ENCODE measurements around the gene PDZD4. TPM values are rescaled to one million over a fixed set of nuclear protein-coding genes. Genes with fewer than 3 reads are reported as not detected.

PDZD4 gene
- polyA plus RNA-seq, 1 donor, result 10.5 TPM

GRCh38 chrX:153764786-153765137 lies 65.6 kb downstream of the PDZD4 start:
- Histone ChIP-seq H3K9me3 (ENCODE audit: control insufficient read depth, low read depth, low read length) (no peaks in the 10 kb centered on the region), H3K4me1 (ENCODE audit: control insufficient read depth, insufficient read depth, low read length) (peaks cover 5% of the 10 kb centered on the region), H3K4me3 (ENCODE audit: low read length) (no peak overlapping the region), H3K36me3 (ENCODE audit: control insufficient read depth, insufficient read depth, low read length) (no peaks in the 10 kb centered on the region), H3K27me3 (ENCODE audit: control insufficient read depth, insufficient read depth, low read length) (no peaks in the 10 kb centered on the region), H3K27ac (ENCODE audit: low read length) (no peak overlapping the region)
- WGBS (ENCODE audit: insufficient coverage, low lambda C conversion rate), result no CpG with 5 or more reads among the region's 7 CpGs
- no peak for DNase-seq

GRCh38 chrX:153763989-153764755 lies 66.2 kb downstream of the PDZD4 start, which contains the start of gene PLXNB3:
TSS of gene PLXNB3 (plus strand) at chrX:153764249. CDS start at chrX:153765536, 1,287 bp downstream.
- no peaks in the 10 kb centered on the region for H3K36me3 ChIP-seq (ENCODE audit: control insufficient read depth, insufficient read depth, low read length)
- DNase-seq, result peak; percentile 42 to 53
- no peak within 1 kb of the TSS for H3K27ac ChIP-seq (ENCODE audit: low read length)
- H3K27me3 ChIP-seq (ENCODE audit: control insufficient read depth, insufficient read depth, low read length), result no peaks in the 10 kb centered on the region
- H3K4me3 ChIP-seq (ENCODE audit: low read length), result no peak within 1 kb of the TSS
- H3K4me1 ChIP-seq (ENCODE audit: control insufficient read depth, insufficient read depth, low read length), result peaks cover 5% of the 10 kb centered on the region
- H3K9me3 ChIP-seq (ENCODE audit: control insufficient read depth, low read depth, low read length), result no peaks in the 10 kb centered on the region
- no CpG with 5 or more reads among the region's 26 CpGs for WGBS (ENCODE audit: insufficient coverage, low lambda C conversion rate)

DNA sequence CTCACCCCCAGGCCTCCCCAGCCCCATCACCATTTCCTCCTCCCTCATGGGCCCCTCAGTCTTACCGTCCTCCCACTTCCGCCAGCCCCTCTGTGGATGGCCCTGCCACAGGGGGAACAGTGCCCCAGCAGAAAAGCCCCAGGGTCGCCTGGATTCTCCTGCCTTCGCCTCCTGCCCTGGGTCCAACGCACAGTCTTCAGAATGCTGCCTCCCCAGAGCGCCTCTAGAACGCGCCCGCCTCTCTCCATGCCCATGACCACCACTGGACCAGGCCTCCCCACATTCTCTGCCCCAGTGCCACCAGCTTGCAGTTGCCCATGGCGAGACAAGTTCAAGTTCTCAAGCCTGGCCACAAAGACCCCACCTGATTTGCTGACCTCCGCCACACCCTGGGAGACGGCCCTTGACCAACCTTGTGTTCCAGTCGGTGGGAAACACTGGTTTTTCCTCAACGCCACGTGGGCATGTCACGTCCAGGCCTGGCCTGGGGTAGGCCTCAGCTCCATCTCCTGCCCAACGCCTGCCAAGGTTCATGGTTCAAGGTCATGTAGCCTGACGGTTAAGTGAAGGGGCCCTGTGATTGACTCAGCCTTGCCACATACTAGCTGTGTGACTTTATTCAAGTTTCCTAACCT lies 66.9 kb downstream of the PDZD4 start:
- H3K9me3 ChIP-seq (ENCODE audit: control insufficient read depth, low read depth, low read length), result no peaks in the 10 kb centered on the region
- H3K27me3 ChIP-seq (ENCODE audit: control insufficient read depth, insufficient read depth, low read length), result no peaks in the 10 kb centered on the region
- no peaks in the 10 kb centered on the region for H3K36me3 ChIP-seq (ENCODE audit: control insufficient read depth, insufficient read depth, low read length)
- H3K27ac ChIP-seq (ENCODE audit: low read length), result no peak overlapping the region
- no peak overlapping the region for H3K4me3 ChIP-seq (ENCODE audit: low read length)
- DNase-seq, result no peak
- H3K4me1 ChIP-seq (ENCODE audit: control insufficient read depth, insufficient read depth, low read length), result peaks cover 5% of the 10 kb centered on the region
- WGBS (ENCODE audit: insufficient coverage, low lambda C conversion rate), result no CpG with 5 or more reads among the region's 18 CpGs

DNA sequence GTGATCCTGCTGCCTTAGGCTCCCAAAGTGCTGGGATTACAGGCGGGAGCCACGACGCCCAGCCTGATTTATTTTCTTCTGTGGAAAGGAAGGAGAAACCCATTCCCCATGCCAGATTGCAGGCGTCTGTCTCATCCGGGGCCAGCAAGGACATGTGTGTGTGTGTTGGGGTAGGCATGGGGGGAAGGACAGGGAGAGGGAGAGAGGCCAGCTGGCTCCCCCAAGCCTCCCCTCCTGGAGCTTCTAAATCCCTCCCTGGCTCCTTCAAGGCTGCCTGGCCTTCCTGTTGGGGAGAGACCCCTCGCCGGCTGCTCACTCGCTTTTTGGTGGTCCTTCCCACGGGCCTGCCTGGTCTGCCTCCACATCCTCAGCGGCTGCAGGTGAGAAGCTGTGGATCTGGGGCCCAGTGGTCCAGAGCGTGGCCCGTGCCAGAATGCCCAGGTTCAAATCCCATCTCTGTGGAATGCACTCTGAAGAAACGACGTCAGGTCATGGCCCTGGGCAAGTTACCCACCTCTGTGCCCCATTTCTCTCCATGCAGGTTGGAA lies 67.6 kb downstream of the PDZD4 start:
- no CpG with 5 or more reads among the region's 14 CpGs for WGBS (ENCODE audit: insufficient coverage, low lambda C conversion rate)
- H3K36me3 ChIP-seq (ENCODE audit: control insufficient read depth, insufficient read depth, low read length), result no peaks in the 10 kb centered on the region
- peaks cover 5% of the 10 kb centered on the region for H3K4me1 ChIP-seq (ENCODE audit: control insufficient read depth, insufficient read depth, low read length)
- no peak overlapping the region for H3K4me3 ChIP-seq (ENCODE audit: low read length)
- no peak for DNase-seq
- H3K27ac ChIP-seq (ENCODE audit: low read length), result no peak overlapping the region
- no peaks in the 10 kb centered on the region for H3K9me3 ChIP-seq (ENCODE audit: control insufficient read depth, low read depth, low read length)
- H3K27me3 ChIP-seq (ENCODE audit: control insufficient read depth, insufficient read depth, low read length), result no peaks in the 10 kb centered on the region

DNA sequence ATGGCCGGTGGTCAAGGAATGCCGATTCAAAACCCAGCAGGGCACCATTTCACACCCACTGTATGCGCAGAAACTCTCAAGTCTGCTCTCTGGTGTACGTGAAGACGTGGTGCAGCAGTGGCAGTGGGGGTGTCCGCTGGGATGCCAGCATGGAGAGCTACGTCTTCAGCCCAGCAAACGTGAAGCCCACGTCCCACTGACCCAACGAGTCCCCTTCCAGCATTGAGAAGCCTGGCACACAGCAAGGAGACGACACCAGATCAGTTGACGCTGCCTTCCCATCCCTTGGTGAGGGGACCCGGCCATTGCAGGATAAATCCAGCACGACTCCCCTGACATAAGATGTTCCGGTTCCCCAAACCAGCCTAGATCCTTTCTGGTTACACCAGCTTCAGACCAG lies 68.5 kb downstream of the PDZD4 start:
- Histone ChIP-seq H3K4me1 (ENCODE audit: control insufficient read depth, insufficient read depth, low read length) (peaks cover 5% of the 10 kb centered on the region), H3K27ac (ENCODE audit: low read length) (no peak overlapping the region), H3K4me3 (ENCODE audit: low read length) (no peak overlapping the region), H3K36me3 (ENCODE audit: control insufficient read depth, insufficient read depth, low read length) (no peaks in the 10 kb centered on the region), H3K27me3 (ENCODE audit: control insufficient read depth, insufficient read depth, low read length) (no peaks in the 10 kb centered on the region), H3K9me3 (ENCODE audit: control insufficient read depth, low read depth, low read length) (no peaks in the 10 kb centered on the region)
- DNase-seq, result no peak
- no CpG with 5 or more reads among the region's 15 CpGs for WGBS (ENCODE audit: insufficient coverage, low lambda C conversion rate)

- no CpG with 5 or more reads among the region's 1 CpG for WGBS (ENCODE audit: insufficient coverage, low lambda C conversion rate)
- no peaks in the 10 kb centered on the region for H3K36me3 ChIP-seq (ENCODE audit: control insufficient read depth, insufficient read depth, low read length)
- no peaks in the 10 kb centered on the region for H3K9me3 ChIP-seq (ENCODE audit: control insufficient read depth, low read depth, low read length)
- DNase-seq, result no peak
- H3K4me3 ChIP-seq (ENCODE audit: low read length), result no peak overlapping the region
- no peaks in the 10 kb centered on the region for H3K27me3 ChIP-seq (ENCODE audit: control insufficient read depth, insufficient read depth, low read length)
- no peak overlapping the region for H3K27ac ChIP-seq (ENCODE audit: low read length)
- H3K4me1 ChIP-seq (ENCODE audit: control insufficient read depth, insufficient read depth, low read length), result no peaks in the 10 kb centered on the region
Measured at GRCh38 chrX:153755136-153755535, 75.2 kb downstream of the PDZD4 start.

Other genes starting within 250 kb of the PDZD4 start
- 15.9 TPM for gene CCNQ, start 231.4 kb downstream of the PDZD4 start, polyA plus RNA-seq
- gene DUSP9, start 183.3 kb downstream of the PDZD4 start, polyA plus RNA-seq, result 0.78 TPM
- 128 TPM for gene PNCK, start 156.7 kb downstream of the PDZD4 start, polyA plus RNA-seq
- 139 TPM for gene SLC6A8, start 142.6 kb downstream of the PDZD4 start, polyA plus RNA-seq
- 198 TPM for gene BCAP31, start 106.2 kb downstream of the PDZD4 start, polyA plus RNA-seq
- 13.4 TPM for gene ABCD1, start 105.7 kb downstream of the PDZD4 start, polyA plus RNA-seq
- 5.0 TPM for gene PLXNB3, start 66.3 kb downstream of the PDZD4 start, polyA plus RNA-seq
- 1.8 TPM for gene SRPK3, start 49.5 kb downstream of the PDZD4 start, polyA plus RNA-seq
- 58.7 TPM for gene IDH3G, start 36.2 kb downstream of the PDZD4 start, polyA plus RNA-seq
- gene SSR4, start 35.9 kb downstream of the PDZD4 start, polyA plus RNA-seq, result 240 TPM
- 22.5 TPM for gene L1CAM, start 55.6 kb upstream of the PDZD4 start, polyA plus RNA-seq
- 0.28 TPM for gene AVPR2, start 74.1 kb upstream of the PDZD4 start, polyA plus RNA-seq
- 33.2 TPM for gene ARHGAP4, start 95.7 kb upstream of the PDZD4 start, polyA plus RNA-seq
- gene NAA10, start 104.5 kb upstream of the PDZD4 start, polyA plus RNA-seq, result 73.6 TPM
- gene RENBP, start 114.1 kb upstream of the PDZD4 start, polyA plus RNA-seq, result 85.8 TPM
- 33.3 TPM for gene HCFC1, start 141.3 kb upstream of the PDZD4 start, polyA plus RNA-seq
- 4.9 TPM for gene TMEM187, start 142.2 kb upstream of the PDZD4 start, polyA plus RNA-seq
- gene IRAK1, start 189.4 kb upstream of the PDZD4 start, polyA plus RNA-seq, result 53.8 TPM

Data from large intestine (tissue), 3 donors.